Mesenchymal stem cell (in vitro differentiated cells and primary cell): ENCODE measurements around the gene SLC12A7.

Experiments used
- DNase-seq: peaks from one replicate; pipeline ENCODE4 v3.0.0-alpha.2; 2013
- H2AFZ ChIP-seq: one replicate; pipeline ENCODE4 v1.6.1; 2013; ENCODE audit warnings: low read depth, mild to moderate bottlenecking, control low read depth, inconsistent platforms, low read length, moderate library complexity
- H2AK5ac ChIP-seq: 2 replicates; pipeline ENCODE4 v1.6.1; 2013; ENCODE audit warnings: low read length, moderate library complexity, mild to moderate bottlenecking, inconsistent platforms; ENCODE audit not compliant: severe bottlenecking
- H2BK120ac ChIP-seq: one replicate; pipeline ENCODE4 v1.6.1; 2013; ENCODE audit warnings: low read depth, mild to moderate bottlenecking, inconsistent platforms, low read length, moderate library complexity
- H2BK12ac ChIP-seq, 2 experiments: one replicate each; pipeline ENCODE4 v1.6.1; 2013; ENCODE audit warnings: inconsistent platforms in 2 of 2, low read length in 2 of 2, mild to moderate bottlenecking in 2 of 2, moderate library complexity in 2 of 2, control low read depth in 1 of 2
- H2BK15ac ChIP-seq: one replicate; pipeline ENCODE4 v1.6.1; 2013; ENCODE audit warnings: mild to moderate bottlenecking, low read depth, inconsistent platforms; ENCODE audit not compliant: poor library complexity, severe bottlenecking
- H2BK5ac ChIP-seq: 2 replicates; pipeline ENCODE4 v1.6.1; 2013; ENCODE audit warnings: low read depth, mild to moderate bottlenecking, low read length, control low read depth, inconsistent platforms; ENCODE audit not compliant: poor library complexity, severe bottlenecking
- H3K14ac ChIP-seq, 2 experiments: one replicate each; pipeline ENCODE4 v1.6.1; 2013; ENCODE audit warnings: inconsistent platforms in 2 of 2, low read length in 2 of 2, control low read depth in 1 of 2, mild to moderate bottlenecking in 1 of 2, moderate library complexity in 1 of 2
- H3K18ac ChIP-seq, 2 experiments: one replicate each; pipeline ENCODE4 v1.6.1; 2013; ENCODE audit warnings: inconsistent platforms in 2 of 2, low read length in 2 of 2, control low read depth in 1 of 2, low read depth in 1 of 2, mild to moderate bottlenecking in 1 of 2
- H3K23ac ChIP-seq, 2 experiments: one replicate each; pipeline ENCODE4 v1.6.1; 2013; ENCODE audit warnings: inconsistent platforms in 2 of 2, low read length in 2 of 2, mild to moderate bottlenecking in 2 of 2, moderate library complexity in 2 of 2, control low read depth in 1 of 2
- H3K27ac ChIP-seq: 2 replicates; pipeline ENCODE4 v1.5.1; 2013; ENCODE audit warnings: mild to moderate bottlenecking, moderate library complexity, low read length, control low read depth, inconsistent platforms; ENCODE audit not compliant: poor library complexity, severe bottlenecking
- H3K27me3 ChIP-seq, 2 experiments: 2 replicates each; pipeline versions ENCODE4 v1.6.1 to v1.7.0; 2013; ENCODE audit warnings: low read length in 2 of 2, mild to moderate bottlenecking in 2 of 2, moderate library complexity in 2 of 2, control low read depth in 1 of 2, inconsistent platforms in 1 of 2; ENCODE audit not compliant: control insufficient read depth in 1 of 2, insufficient read depth in 1 of 2
- H3K36me3 ChIP-seq, 2 experiments: 2 replicates each; pipeline versions ENCODE4 v1.6.1 to v1.7.0; 2013; ENCODE audit warnings: low read length in 2 of 2, control low read depth in 1 of 2, inconsistent platforms in 1 of 2, low read depth in 1 of 2, mild to moderate bottlenecking in 1 of 2; ENCODE audit not compliant: insufficient read depth in 2 of 2, control insufficient read depth in 1 of 2
- H3K4ac ChIP-seq, 2 experiments: one replicate each; pipeline ENCODE4 v1.6.1; 2013; ENCODE audit warnings: inconsistent platforms in 2 of 2, low read length in 2 of 2, mild to moderate bottlenecking in 2 of 2, moderate library complexity in 2 of 2, control low read depth in 1 of 2, low read depth in 1 of 2
- H3K4me1 ChIP-seq: 2 replicates; pipeline ENCODE4 v1.6.1; 2013; ENCODE audit warnings: low read depth, low read length, control low read depth; ENCODE audit not compliant: control insufficient read depth, insufficient read depth
- H3K4me2 ChIP-seq: 2 replicates; pipeline ENCODE4 v1.6.1; 2013; ENCODE audit warnings: low read length, mild to moderate bottlenecking, inconsistent platforms; ENCODE audit not compliant: poor library complexity, severe bottlenecking
- H3K4me3 ChIP-seq, 2 experiments: 2 replicates each; pipeline versions ENCODE4 v1.5.1 to v1.7.0; 2013; ENCODE audit warnings: low read length in 2 of 2, mild to moderate bottlenecking in 2 of 2, control low read depth in 1 of 2, low read depth in 1 of 2; ENCODE audit not compliant: insufficient read depth in 1 of 2
- H3K79me1 ChIP-seq: replicated peaks from 2 replicates; pipeline ENCODE4 v1.6.1; 2013; ENCODE audit warnings: mild to moderate bottlenecking, control low read depth, low read length, inconsistent platforms; ENCODE audit not compliant: poor library complexity, severe bottlenecking
- H3K9ac ChIP-seq: 2 replicates; pipeline ENCODE4 v1.7.0; 2013; ENCODE audit warnings: mild to moderate bottlenecking, low read length, moderate library complexity
- H3K9me3 ChIP-seq: 2 replicates; pipeline ENCODE4 v1.7.0; 2013; ENCODE audit warnings: mild to moderate bottlenecking, low read length; ENCODE audit not compliant: control insufficient read depth
- H4K8ac ChIP-seq: one replicate; pipeline ENCODE4 v1.6.1; 2013; ENCODE audit warnings: inconsistent platforms, mild to moderate bottlenecking, low read length, moderate library complexity
- H4K91ac ChIP-seq: one replicate; pipeline ENCODE4 v1.6.1; 2013; ENCODE audit warnings: mild to moderate bottlenecking, low read length, inconsistent platforms
- WGBS: methylation state at CpG from one replicate; pipeline ENCODE4 v1.1.7; 2013; ENCODE audit warnings: mixed read lengths; 5-methylcytosine and 5-hydroxymethylcytosine counted together

The SLC12A7 gene

GRCh38 chr5:1013238-1013947 is 98.5 kb downstream of the SLC12A7 start:
- Histone ChIP-seq H2BK15ac (no peak overlapping the region), H3K36me3 (no peaks in the 10 kb centered on the region), H3K79me1 (no peaks in the 10 kb centered on the region), H3K14ac (no peak overlapping the region), H3K9ac (no peak overlapping the region), H3K18ac (no peak overlapping the region), H3K4me1 (peaks cover 8% of the 10 kb centered on the region), H2BK5ac (no peak overlapping the region), H2BK12ac (no peak overlapping the region), H3K23ac (no peak overlapping the region), H3K9me3 (no peaks in the 10 kb centered on the region), H3K27ac (no peak overlapping the region), H3K4me2 (no peak overlapping the region), H4K8ac (no peak overlapping the region), H3K4ac (no peak overlapping the region), H3K4me3 (no peak overlapping the region), H2BK120ac (no peak overlapping the region), H2AK5ac (no peak overlapping the region), H3K27me3 (peaks cover 67 to 76% of the 10 kb centered on the region in 2 experiments), H4K91ac (no peak overlapping the region), H2AFZ (no peak overlapping the region)
- 89% methylated on average over 19 of the region's 19 CpGs for WGBS
- DNase-seq = no peak

- no peak overlapping the region for H3K4me2 ChIP-seq
- WGBS = 92% methylated on average over 7 of the region's 7 CpGs
These were observed 99.0 kb downstream of the SLC12A7 start for GRCh38 chr5:1012900-1013237.

GRCh38 chr5:1012313-1012841 is 99.5 kb downstream of the SLC12A7 start:
- Histone ChIP-seq H2BK15ac (no peak overlapping the region), H2AK5ac (no peak overlapping the region), H3K79me1 (no peaks in the 10 kb centered on the region), H2AFZ (no peak overlapping the region), H3K18ac (no peak overlapping the region), H3K9ac (no peak overlapping the region), H3K27ac (no peak overlapping the region), H4K8ac (no peak overlapping the region), H3K23ac (peak overlapping the region in 1 of 2 experiments; percentile 84), H2BK120ac (no peak overlapping the region), H4K91ac (peak overlapping the region; percentile 43), H3K4me3 (no peak overlapping the region), H2BK5ac (no peak overlapping the region), H3K4ac (no peak overlapping the region), H3K14ac (peak overlapping the region in 1 of 2 experiments; percentile 76), H3K4me1 (peaks cover 8% of the 10 kb centered on the region), H2BK12ac (no peak overlapping the region), H3K27me3 (peaks cover 77 to 87% of the 10 kb centered on the region in 2 experiments), H3K9me3 (no peaks in the 10 kb centered on the region), H3K36me3 (no peaks in the 10 kb centered on the region), H3K4me2 (no peak overlapping the region)
- 91% methylated on average over 12 of the region's 12 CpGs for WGBS
- DNase-seq = no peak

More at GRCh38 chr5:1012900-1013237, 99.0 kb downstream of the SLC12A7 start:
- Histone ChIP-seq H2AFZ (no peak overlapping the region), H2BK5ac (no peak overlapping the region), H3K14ac (no peak overlapping the region), H3K23ac (no peak overlapping the region), H3K18ac (no peak overlapping the region), H3K27ac (no peak overlapping the region), H2BK12ac (no peak overlapping the region), H2BK120ac (no peak overlapping the region), H3K9me3 (no peaks in the 10 kb centered on the region), H3K9ac (no peak overlapping the region), H3K79me1 (no peaks in the 10 kb centered on the region), H3K36me3 (no peaks in the 10 kb centered on the region), H4K91ac (no peak overlapping the region), H4K8ac (no peak overlapping the region), H2AK5ac (no peak overlapping the region), H3K4ac (no peak overlapping the region), H3K4me1 (peaks cover 8% of the 10 kb centered on the region), H3K27me3 (peaks cover 72 to 82% of the 10 kb centered on the region in 2 experiments), H2BK15ac (no peak overlapping the region), H3K4me3 (no peak overlapping the region)
- no peak for DNase-seq

GRCh38 chr5:1011741-1012312 is 100.0 kb downstream of the SLC12A7 start:
- Histone ChIP-seq H2BK12ac (no peak overlapping the region), H3K23ac (no peak overlapping the region), H2BK15ac (no peak overlapping the region), H3K27ac (no peak overlapping the region), H2AK5ac (no peak overlapping the region), H3K4ac (no peak overlapping the region), H3K14ac (no peak overlapping the region), H2BK120ac (no peak overlapping the region), H3K4me2 (no peak overlapping the region), H4K8ac (no peak overlapping the region), H3K9ac (no peak overlapping the region), H3K36me3 (no peaks in the 10 kb centered on the region), H2AFZ (no peak overlapping the region), H3K9me3 (no peaks in the 10 kb centered on the region), H3K79me1 (no peaks in the 10 kb centered on the region), H4K91ac (peak overlapping the region; percentile 43), H3K4me3 (no peak overlapping the region), H3K18ac (no peak overlapping the region), H3K27me3 (peaks cover 77 to 89% of the 10 kb centered on the region in 2 experiments), H3K4me1 (peaks cover 8% of the 10 kb centered on the region), H2BK5ac (no peak overlapping the region)
- DNase-seq = no peak
- whole genome bisulfite sequencing = 95% methylated on average over 18 of the region's 19 CpGs
